ENCODE measurements around the gene PCDHGA12.

DNA sequence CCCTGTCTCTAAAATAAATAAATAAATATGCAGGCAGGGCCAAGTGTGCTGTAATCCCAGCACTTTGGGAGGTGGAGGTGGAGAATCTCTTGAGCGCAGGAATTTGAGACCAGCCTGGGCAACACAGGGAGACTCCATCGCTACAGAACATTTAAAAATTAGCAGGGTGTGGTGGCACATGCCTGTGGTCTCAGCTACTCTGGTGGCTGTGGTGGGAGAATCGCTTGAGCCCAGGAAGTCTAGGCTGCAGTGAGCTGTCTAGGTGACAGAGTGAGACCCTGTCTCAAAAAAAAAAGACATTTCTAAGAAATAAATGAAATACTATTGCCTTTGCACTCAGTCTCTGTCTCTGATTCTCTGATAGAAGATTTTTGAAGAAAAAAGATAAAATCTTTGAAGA, 18.7 kb upstream of the PCDHGA12 start:
- TF ChIP-seq, protein P1, sequence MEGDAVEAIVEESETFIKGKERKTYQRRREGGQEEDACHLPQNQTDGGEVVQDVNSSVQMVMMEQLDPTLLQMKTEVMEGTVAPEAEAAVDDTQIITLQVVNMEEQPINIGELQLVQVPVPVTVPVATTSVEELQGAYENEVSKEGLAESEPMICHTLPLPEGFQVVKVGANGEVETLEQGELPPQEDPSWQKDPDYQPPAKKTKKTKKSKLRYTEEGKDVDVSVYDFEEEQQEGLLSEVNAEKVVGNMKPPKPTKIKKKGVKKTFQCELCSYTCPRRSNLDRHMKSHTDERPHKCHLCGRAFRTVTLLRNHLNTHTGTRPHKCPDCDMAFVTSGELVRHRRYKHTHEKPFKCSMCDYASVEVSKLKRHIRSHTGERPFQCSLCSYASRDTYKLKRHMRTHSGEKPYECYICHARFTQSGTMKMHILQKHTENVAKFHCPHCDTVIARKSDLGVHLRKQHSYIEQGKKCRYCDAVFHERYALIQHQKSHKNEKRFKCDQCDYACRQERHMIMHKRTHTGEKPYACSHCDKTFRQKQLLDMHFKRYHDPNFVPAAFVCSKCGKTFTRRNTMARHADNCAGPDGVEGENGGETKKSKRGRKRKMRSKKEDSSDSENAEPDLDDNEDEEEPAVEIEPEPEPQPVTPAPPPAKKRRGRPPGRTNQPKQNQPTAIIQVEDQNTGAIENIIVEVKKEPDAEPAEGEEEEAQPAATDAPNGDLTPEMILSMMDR (conservative IDR thresholded peaks at IDR 0.05) = no peak
- TF ChIP-seq ZFX (IDR thresholded peaks at IDR 0.05) = no peak
